RWPE2 (cell line): ENCODE data around the gene ATP9A.

Experiments
- ATAC-seq: fragments of 200-7000 bp; cut with Tn5 transposase; 3 replicates; pipeline ENCODE4 v1.9.1; 2021; ENCODE audit warnings: low read depth
- DNase-seq: peaks from one replicate; pipeline ENCODE4 v3.0.0-alpha.2; 2020; ENCODE audit warnings: low spot score
- H3K27ac ChIP-seq: fragments of 450-650 bp; 2 replicates; pipeline ENCODE4 v1.5.1; 2017; ENCODE audit warnings: mild to moderate bottlenecking; ENCODE audit not compliant: poor library complexity, severe bottlenecking
- H3K27me3 ChIP-seq: fragments of 250-450 bp; sonication (Bioruptor Pico); 2 replicates; pipeline ENCODE4 v1.5.1; 2021; ENCODE audit warnings: mild to moderate bottlenecking, moderate library complexity; ENCODE audit not compliant: insufficient read depth, poor library complexity, severe bottlenecking
- H3K36me3 ChIP-seq: fragments of 250-450 bp; sonication (Bioruptor Pico); 2 replicates; pipeline ENCODE4 v1.5.1; 2020; ENCODE audit warnings: low read depth, mild to moderate bottlenecking, moderate library complexity
- H3K4me1 ChIP-seq: fragments of 250-450 bp; sonication (Bioruptor Pico); 2 replicates; pipeline ENCODE4 v1.5.1; 2021; ENCODE audit warnings: mild to moderate bottlenecking, moderate library complexity; ENCODE audit not compliant: insufficient read depth, poor library complexity, severe bottlenecking
- H3K4me3 ChIP-seq: fragments of 250-450 bp; sonication (Bioruptor Pico); 2 replicates; pipeline ENCODE4 v1.5.1; 2021; ENCODE audit warnings: mild to moderate bottlenecking, moderate library complexity; ENCODE audit not compliant: severe bottlenecking
- H3K9me3 ChIP-seq: fragments of 250-450 bp; sonication (Bioruptor Pico); 2 replicates; pipeline ENCODE4 v1.5.1; 2021; ENCODE audit warnings: mild to moderate bottlenecking, moderate library complexity; ENCODE audit not compliant: severe bottlenecking
- CTCF ChIP-seq: fragments of 450-650 bp; IDR thresholded peaks from one replicate; pipeline ENCODE4 v1.5.1; 2017; ENCODE audit warnings: mild to moderate bottlenecking, moderate library complexity; ENCODE audit not compliant: poor library complexity, severe bottlenecking

The ATP9A gene

GRCh38 chr20:51551186-51551585, 217.0 kb downstream of the ATP9A start:
- no peaks in the 10 kb centered on the region for H3K36me3 ChIP-seq

GRCh38 chr20:51549474-51549873, 218.7 kb downstream of the ATP9A start:
- H3K27me3 ChIP-seq, result peaks cover 32% of the 10 kb centered on the region

More at GRCh38 chr20:51551186-51551585, 217.0 kb downstream of the ATP9A start:
- ATAC-seq, result no peak
- peaks cover 15% of the 10 kb centered on the region for H3K27me3 ChIP-seq
- peaks cover 7% of the 10 kb centered on the region for H3K4me1 ChIP-seq
- no peak for DNase-seq
- H3K27ac ChIP-seq, result no peak overlapping the region
- no peak overlapping the region for H3K4me3 ChIP-seq
- no peak for TF ChIP-seq CTCF
- no peaks in the 10 kb centered on the region for H3K9me3 ChIP-seq

GRCh38 chr20:51547951-51548350, 220.2 kb downstream of the ATP9A start:
- peak; percentile 63 for DNase-seq
- no peak for ATAC-seq

More at GRCh38 chr20:51549474-51549873, 218.7 kb downstream of the ATP9A start:
- DNase-seq, result no peak
- no peaks in the 10 kb centered on the region for H3K9me3 ChIP-seq
- ATAC-seq, result no peak
- H3K27ac ChIP-seq, result no peak overlapping the region
- no peak for TF ChIP-seq CTCF
- no peaks in the 10 kb centered on the region for H3K36me3 ChIP-seq
- peaks cover 5% of the 10 kb centered on the region for H3K4me1 ChIP-seq
- H3K4me3 ChIP-seq, result no peak overlapping the region

More at GRCh38 chr20:51547951-51548350, 220.2 kb downstream of the ATP9A start:
- Histone ChIP-seq H3K9me3 (no peaks in the 10 kb centered on the region), H3K27me3 (peaks cover 45% of the 10 kb centered on the region), H3K36me3 (no peaks in the 10 kb centered on the region), H3K27ac (no peak overlapping the region), H3K4me1 (no peaks in the 10 kb centered on the region), H3K4me3 (no peak overlapping the region)
- TF ChIP-seq CTCF, result no peak
